ENCODE data around the gene EHMT2. TPM values are rescaled to one million over a fixed set of nuclear protein-coding genes. Genes with fewer than 3 reads are reported as not detected.

Gene EHMT2
- total and polyA plus RNA-seq, 2 of the 8 experiments (the other 6 are each of a cell fraction or from before 2014, with no cell fraction given): 125 to 177 TPM

GRCh38 chr6:31847276-31847978, 50.1 kb downstream of the EHMT2 start:
- WGBS, 2 experiments (ENCODE audit: extremely low coverage in 1 of 2, insufficient coverage in 1 of 2, insufficient read length in 1 of 2, insufficient replicate concordance in 2 of 2, low coverage in 1 of 2, low lambda C conversion rate in 2 of 2, missing lambda C conversion rate in 1 of 2): 93% methylated on average over 2 of the region's 2 CpGs; no CpG with 5 or more reads in 1 of the 2 experiments
- Histone ChIP-seq H2AK5ac (ENCODE audit: low read depth, low read length) (no peak overlapping the region), H2BK12ac (ENCODE audit: low read depth, low read length) (no peak overlapping the region), H3K9me3 (ENCODE audit: insufficient read depth in 2 of 2, low read depth in 1 of 2, low read length in 1 of 2) (no peaks in the 10 kb centered on the region; a peak in 1 of 4 replicates), H4K5ac (ENCODE audit: insufficient read length, low read depth, low read length) (no peak overlapping the region), H3K4ac (replicated peaks; ENCODE audit: insufficient read length, low read depth, low read length) (no peak overlapping the region), H2AFZ (ENCODE audit: low read length) (no peak overlapping the region), H3K23me2 (ENCODE audit: low read depth, low read length) (no peaks in the 10 kb centered on the region), H3K79me1 (ENCODE audit: low read depth, low read length) (no peaks in the 10 kb centered on the region), H3K14ac (ENCODE audit: insufficient read length) (no peak overlapping the region), H3K4me1 (replicated peaks in 1 of 4; ENCODE audit: control insufficient read depth in 3 of 4, insufficient read depth in 4 of 4, low read length in 3 of 4) (no peaks in the 10 kb centered on the region), H2BK5ac (ENCODE audit: low read depth, low read length) (no peak overlapping the region), H3K23ac (ENCODE audit: insufficient read length) (no peak overlapping the region), H4K91ac (replicated peaks; ENCODE audit: insufficient read length, low read length) (no peak overlapping the region), H3K18ac (ENCODE audit: extremely low read depth, low read length) (no peak overlapping the region), H3K4me3 (ENCODE audit: extremely low read depth in 1 of 4, insufficient read depth in 2 of 4, low read depth in 3 of 4, low read length in 4 of 4) (no peak overlapping the region), H4K8ac (ENCODE audit: extremely low read depth, insufficient read depth, low read length) (no peak overlapping the region), H3K79me2 (ENCODE audit: control insufficient read depth in 1 of 2, insufficient read depth in 2 of 2, low read length in 2 of 2) (no peaks in the 10 kb centered on the region), H3K9ac (replicated peaks in 1 of 4; ENCODE audit: extremely low read depth in 1 of 4, low read depth in 3 of 4, low read length in 3 of 4) (no peak overlapping the region), H3K4me2 (ENCODE audit: insufficient read depth in 1 of 2, low read depth in 2 of 2, low read length in 2 of 2) (no peak overlapping the region), H3K36me3 (ENCODE audit: control insufficient read depth in 2 of 4, insufficient read depth in 4 of 4, low read length in 3 of 4) (peaks cover 0 to 10% (median 0%) of the 10 kb centered on the region in 4 experiments; a peak in 2 of 8 replicates), H2BK15ac (ENCODE audit: low read length) (no peak overlapping the region), H3K27ac (ENCODE audit: low read depth, low read length) (no peak overlapping the region), H2BK120ac (replicated peaks; ENCODE audit: low read depth, low read length) (no peak overlapping the region), H4K20me1 (replicated peaks in 1 of 2; ENCODE audit: control insufficient read depth in 1 of 2, insufficient read depth in 2 of 2, low read length in 2 of 2) (peaks cover 0 to 2% of the 10 kb centered on the region in 2 experiments), H3K56ac (replicated peaks; ENCODE audit: insufficient read length, low read depth, low read length) (no peak overlapping the region), H2BK20ac (ENCODE audit: low read length) (no peak overlapping the region), H3K27me3 (replicated peaks in 1 of 4; ENCODE audit: control insufficient read depth in 3 of 4, extremely low read depth in 1 of 4, insufficient read depth in 3 of 4, low read length in 3 of 4) (no peaks in the 10 kb centered on the region)
- ChIA-PET CTCF (ENCODE audit: partially characterized antibody) (interaction anchor here (0.6 to 1.7 kb wide), 3 partner anchors 56 to 113 kb away, joined by 3 to 4 read pairs (median 3); no protein-coding TSS in a partner anchor), POLR2A (ENCODE audit: partially characterized antibody) (interaction anchor here (0.5 to 12.6 kb wide), 10 partner anchors 10 to 225 kb away, joined by 3 to 189 read pairs (median 4); partner anchors contain the start of genes ABHD16A, GPANK1 and NEU1)
- FAIRE-seq: no peak
- DNase-seq (ENCODE audit: low read depth in 1 of 2, low spot score in 2 of 2): no peak
- no peak for TF ChIP-seq KDM1A (IDR thresholded peaks at IDR 0.05; ENCODE audit: borderline replicate concordance, low read length)
- no peak for TF ChIP-seq RAD21 (IDR thresholded peaks at IDR 0.05 in 1 of 2, conservative IDR thresholded peaks at IDR 0.05 in 1 of 2; ENCODE audit: low read depth in 2 of 2, low read length in 2 of 2)
- TF ChIP-seq POLR2AphosphoS5 (IDR thresholded peaks at IDR 0.05; ENCODE audit: low read depth, low read length): no peak
- no peak for TF ChIP-seq EGR1 (IDR thresholded peaks at IDR 0.05; ENCODE audit: borderline replicate concordance, low read depth, low read length)
- TF ChIP-seq E2F6 (IDR thresholded peaks at IDR 0.05): no peak
- no peak for TF ChIP-seq SP1 (IDR thresholded peaks at IDR 0.05; ENCODE audit: low read depth, low read length)
- no peak for TF ChIP-seq EZH2 (IDR thresholded peaks at IDR 0.05; ENCODE audit: low read depth, low read length, severe bottlenecking)
- TF ChIP-seq NRF1 (IDR thresholded peaks at IDR 0.05; ENCODE audit: low read depth, low read length): no peak
- TF ChIP-seq TBP (IDR thresholded peaks at IDR 0.05; ENCODE audit: low read depth, low read length): no peak
- TF ChIP-seq SIRT6 (IDR thresholded peaks at IDR 0.05; ENCODE audit: low read length): no peak
- TF ChIP-seq BCL11A (IDR thresholded peaks at IDR 0.05; ENCODE audit: low read depth in 2 of 2, low read length in 2 of 2): no peak
- no peak for TF ChIP-seq SP4 (IDR thresholded peaks at IDR 0.05; ENCODE audit: low read length)
- no peak for TF ChIP-seq POU5F1 (IDR thresholded peaks at IDR 0.05; ENCODE audit: low read depth, low read length)

Measured in H1 (cell line).